Activated B cell treated with CpG ODN at 0.5 μM for 24 hours (primary cell): ENCODE results near the gene PLEKHA7. TPM values are rescaled to one million over a fixed set of nuclear protein-coding genes. Genes with fewer than 3 reads are reported as not detected.

Source experiments
- ATAC-seq: fragments of 200-7000 bp; cut with Tn5 transposase; one replicate; pipeline ENCODE4 v1.10.0; 2021; ENCODE audit warnings: low read depth, mild to moderate bottlenecking, moderate library complexity
- CTCF ChIA-PET: fragments of 350-600 bp; sonication (Branson Sonifier 250); formaldehyde crosslinking; loops from one replicate; lab custom pipeline; 2021; ENCODE audit warnings: antibody characterized with exemption; lab: Charles Lee
- POLR2A ChIA-PET: fragments of 350-600 bp; sonication (Branson Sonifier 250); formaldehyde crosslinking; loops from one replicate; lab custom pipeline; 2021; ENCODE audit warnings: antibody characterized with exemption; lab: Charles Lee
- DNase-seq: peaks from one replicate; pipeline ENCODE4 v3.0.0; 2022
- H3K27ac Mint-ChIP-seq: one replicate; pipeline ENCODE4 v1.8.0; 2020; ENCODE audit warnings: mixed read lengths
- H3K27me3 Mint-ChIP-seq: one replicate; pipeline ENCODE4 v1.8.0; 2021; ENCODE audit warnings: mixed read lengths
- H3K36me3 Mint-ChIP-seq: one replicate; pipeline ENCODE4 v1.8.0; 2021; ENCODE audit warnings: low read depth, mixed read lengths
- H3K4me1 Mint-ChIP-seq: one replicate; pipeline ENCODE4 v1.8.0; 2021; ENCODE audit warnings: mixed read lengths
- H3K4me3 Mint-ChIP-seq: one replicate; pipeline ENCODE4 v1.8.0; 2020; ENCODE audit warnings: mild to moderate bottlenecking, mixed read lengths
- H3K9me3 Mint-ChIP-seq: one replicate; pipeline ENCODE4 v1.8.0; 2020; ENCODE audit warnings: mixed read lengths
- CTCF ChIP-seq: fragments of 200-600 bp; IDR thresholded peaks from one replicate; pipeline ENCODE4 v1.8.0; 2022; ENCODE audit warnings: antibody characterized with exemption, mild to moderate bottlenecking
- intact Hi-C: fragments of 100-400 bp; cut with micrococcal nuclease; formaldehyde crosslinking; loops from one replicate; pipeline ENCODE4 v1.15.1; 2024
- total RNA-seq: library from RNA; stranded (reverse); gene quantifications from 2 replicates; pipeline ENCODE4 v1.2.3, GENCODE V29; 2022

The PLEKHA7 gene
- total RNA-seq, 1 donor from 2014 or later: 4.9 TPM

- Mint-ChIP-seq H3K36me3 (no peaks in the 10 kb centered on the region), H3K27ac (no peak overlapping the region), H3K4me1 (peaks cover 1% of the 10 kb centered on the region), H3K9me3 (no peaks in the 10 kb centered on the region), H3K27me3 (no peaks in the 10 kb centered on the region), H3K4me3 (no peak overlapping the region)
- POLR2A ChIA-PET: no interaction called here
- CTCF ChIA-PET: no interaction called here
- no peak for ATAC-seq
- DNase-seq: no peak
- intact Hi-C loops: no loop called here
- no peak for TF ChIP-seq CTCF
Measured at GRCh38 chr11:16815047-16815767, 199.0 kb downstream of the PLEKHA7 start.

- Mint-ChIP-seq H3K27ac (no peak overlapping the region), H3K36me3 (no peaks in the 10 kb centered on the region), H3K27me3 (no peaks in the 10 kb centered on the region), H3K4me3 (no peak overlapping the region), H3K9me3 (no peaks in the 10 kb centered on the region), H3K4me1 (no peaks in the 10 kb centered on the region)
- intact Hi-C loops: no loop called here
- CTCF ChIA-PET: no interaction called here
- DNase-seq: no peak
- POLR2A ChIA-PET: no interaction called here
- no peak for ATAC-seq
- no peak for TF ChIP-seq CTCF
Measured at GRCh38 chr11:16814410-16815046, 199.7 kb downstream of the PLEKHA7 start.

- no peaks in the 10 kb centered on the region for H3K27me3 Mint-ChIP-seq
- H3K4me3 Mint-ChIP-seq: no peak overlapping the region
- no peak overlapping the region for H3K27ac Mint-ChIP-seq
- no peaks in the 10 kb centered on the region for H3K9me3 Mint-ChIP-seq
- CTCF ChIA-PET: no interaction called here
- intact Hi-C loops: no loop called here
- no peaks in the 10 kb centered on the region for H3K4me1 Mint-ChIP-seq
- POLR2A ChIA-PET: no interaction called here
- no peak for ATAC-seq
- no peaks in the 10 kb centered on the region for H3K36me3 Mint-ChIP-seq
- DNase-seq: no peak
- no peak for TF ChIP-seq CTCF
Measured at GRCh38 chr11:16813126-16813525, 201.1 kb downstream of the PLEKHA7 start.

GRCh38 chr11:16812274-16812673, 201.9 kb downstream of the PLEKHA7 start:
- H3K9me3 Mint-ChIP-seq: no peaks in the 10 kb centered on the region
- no peaks in the 10 kb centered on the region for H3K27me3 Mint-ChIP-seq
- ChIA-PET POLR2A (no interaction called here), CTCF (no interaction called here)
- no peak overlapping the region for H3K4me3 Mint-ChIP-seq
- H3K27ac Mint-ChIP-seq: no peak overlapping the region
- H3K4me1 Mint-ChIP-seq: no peaks in the 10 kb centered on the region
- intact Hi-C loops: no loop called here
- no peak for DNase-seq
- TF ChIP-seq CTCF: no peak
- H3K36me3 Mint-ChIP-seq: no peaks in the 10 kb centered on the region
- no peak for ATAC-seq

- ATAC-seq (no peak), DNase-seq (no peak)
- Mint-ChIP-seq H3K27ac (no peak overlapping the region), H3K4me1 (no peaks in the 10 kb centered on the region), H3K27me3 (no peaks in the 10 kb centered on the region), H3K9me3 (no peaks in the 10 kb centered on the region), H3K4me3 (no peak overlapping the region), H3K36me3 (no peaks in the 10 kb centered on the region)
- TF ChIP-seq CTCF: no peak
- ChIA-PET CTCF (interaction anchor here (1.0 to 1.4 kb wide), 2 partner anchors 9 to 23 kb away, joined by 3 to 7 read pairs; no protein-coding TSS in a partner anchor), POLR2A (no interaction called here)
- intact Hi-C loops: no loop called here
Measured at GRCh38 chr11:16811136-16812020, 202.8 kb downstream of the PLEKHA7 start.
